ENCODE data around the gene SRC.
A peak's percentile ranks its signal among the peaks of the same experiment; 100 is the strongest.

DNA sequence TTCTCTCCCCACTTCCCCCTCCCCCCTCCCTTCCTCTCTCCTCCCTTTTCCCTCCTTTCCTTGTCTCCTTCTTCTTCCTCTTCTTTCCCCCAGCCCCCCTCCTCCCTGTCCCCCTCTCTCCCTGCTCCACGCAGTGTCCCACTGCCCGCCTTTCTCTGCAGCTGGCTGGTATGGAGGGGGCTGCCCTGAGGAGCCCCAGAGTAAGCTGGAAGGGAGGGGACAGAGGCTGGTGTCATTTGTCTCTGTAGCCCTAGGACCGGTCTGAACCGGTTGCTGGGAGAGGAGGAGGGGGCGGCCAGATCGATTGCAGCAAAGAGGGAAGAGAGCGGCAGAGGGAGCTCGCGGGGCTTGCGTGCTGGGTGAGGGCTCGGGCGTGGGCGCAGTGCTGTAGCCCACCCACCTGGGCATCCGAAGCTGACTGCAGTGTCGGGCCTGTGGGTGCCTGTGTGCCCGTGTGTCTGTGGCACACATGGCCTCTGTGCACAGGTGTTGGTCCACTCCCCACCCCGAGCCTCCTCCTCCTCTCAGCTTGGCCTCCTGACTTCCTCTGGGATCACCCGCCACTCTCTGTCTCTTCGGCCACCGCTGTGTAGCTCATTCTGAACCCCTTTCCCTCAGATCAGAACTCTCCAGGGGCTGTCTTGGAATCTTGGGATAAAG, 50.6 kb downstream of the SRC start:
- TF ChIP-seq POLR2AphosphoS5 (IDR thresholded peaks at IDR 0.05; ENCODE audit: low read depth): no peak
- peak; percentile 45 to 66 for TF ChIP-seq CTCF (conservative IDR thresholded peaks at IDR 0.05; ENCODE audit: low read depth in 2 of 2)
- TF ChIP-seq EZH2 (IDR thresholded peaks at IDR 0.05; ENCODE audit: low read depth, unreplicated experiment): no peak
- TF ChIP-seq, protein P1, sequence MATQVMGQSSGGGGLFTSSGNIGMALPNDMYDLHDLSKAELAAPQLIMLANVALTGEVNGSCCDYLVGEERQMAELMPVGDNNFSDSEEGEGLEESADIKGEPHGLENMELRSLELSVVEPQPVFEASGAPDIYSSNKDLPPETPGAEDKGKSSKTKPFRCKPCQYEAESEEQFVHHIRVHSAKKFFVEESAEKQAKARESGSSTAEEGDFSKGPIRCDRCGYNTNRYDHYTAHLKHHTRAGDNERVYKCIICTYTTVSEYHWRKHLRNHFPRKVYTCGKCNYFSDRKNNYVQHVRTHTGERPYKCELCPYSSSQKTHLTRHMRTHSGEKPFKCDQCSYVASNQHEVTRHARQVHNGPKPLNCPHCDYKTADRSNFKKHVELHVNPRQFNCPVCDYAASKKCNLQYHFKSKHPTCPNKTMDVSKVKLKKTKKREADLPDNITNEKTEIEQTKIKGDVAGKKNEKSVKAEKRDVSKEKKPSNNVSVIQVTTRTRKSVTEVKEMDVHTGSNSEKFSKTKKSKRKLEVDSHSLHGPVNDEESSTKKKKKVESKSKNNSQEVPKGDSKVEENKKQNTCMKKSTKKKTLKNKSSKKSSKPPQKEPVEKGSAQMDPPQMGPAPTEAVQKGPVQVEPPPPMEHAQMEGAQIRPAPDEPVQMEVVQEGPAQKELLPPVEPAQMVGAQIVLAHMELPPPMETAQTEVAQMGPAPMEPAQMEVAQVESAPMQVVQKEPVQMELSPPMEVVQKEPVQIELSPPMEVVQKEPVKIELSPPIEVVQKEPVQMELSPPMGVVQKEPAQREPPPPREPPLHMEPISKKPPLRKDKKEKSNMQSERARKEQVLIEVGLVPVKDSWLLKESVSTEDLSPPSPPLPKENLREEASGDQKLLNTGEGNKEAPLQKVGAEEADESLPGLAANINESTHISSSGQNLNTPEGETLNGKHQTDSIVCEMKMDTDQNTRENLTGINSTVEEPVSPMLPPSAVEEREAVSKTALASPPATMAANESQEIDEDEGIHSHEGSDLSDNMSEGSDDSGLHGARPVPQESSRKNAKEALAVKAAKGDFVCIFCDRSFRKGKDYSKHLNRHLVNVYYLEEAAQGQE (IDR thresholded peaks at IDR 0.05; ENCODE audit: unreplicated experiment): no peak
- TF ChIP-seq EZH2phosphoT487 (IDR thresholded peaks at IDR 0.05; ENCODE audit: unreplicated experiment): no peak
- no peak for TF ChIP-seq CREB1 (CRISPR knock-in tag; IDR thresholded peaks at IDR 0.05; ENCODE audit: low read depth)
- no peak for TF ChIP-seq ETS1 (IDR thresholded peaks at IDR 0.05)
- no peak for TF ChIP-seq ZNF114 (CRISPR knock-in tag; IDR thresholded peaks at IDR 0.05)
